ENCODE data around the gene TEDDM1.

DNA sequence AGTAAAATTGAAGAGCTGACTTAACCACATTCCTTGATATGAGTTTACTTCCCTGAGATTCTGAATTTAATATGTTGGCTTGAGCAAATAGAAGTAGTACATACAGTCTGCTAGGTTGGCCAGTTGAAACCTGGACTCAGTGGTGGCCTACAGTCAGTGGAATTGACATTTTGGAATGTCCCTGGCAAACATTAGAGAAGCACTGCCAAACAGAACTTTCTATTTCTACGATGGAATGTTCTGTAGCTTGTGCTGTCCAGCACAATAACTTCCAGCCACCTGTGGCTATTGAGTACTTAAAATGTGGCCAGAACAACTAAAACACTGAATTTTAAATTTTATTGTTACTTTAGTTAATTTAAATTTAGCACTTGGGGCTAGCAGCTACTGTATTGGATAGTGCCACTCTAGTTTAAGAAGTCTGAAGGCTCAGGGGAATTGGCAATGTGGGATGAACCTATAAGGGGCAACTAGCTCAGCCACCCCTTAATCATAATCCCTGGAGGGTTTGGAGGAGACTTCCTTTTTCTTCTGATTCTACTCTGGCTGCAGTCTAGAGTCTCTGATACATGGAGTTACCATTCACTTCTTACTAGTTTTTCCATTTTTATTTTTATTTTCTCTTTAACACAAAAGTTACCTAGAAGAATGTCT, 10.3 kb upstream of the TEDDM1 start:
- TF ChIP-seq, protein P1, sequence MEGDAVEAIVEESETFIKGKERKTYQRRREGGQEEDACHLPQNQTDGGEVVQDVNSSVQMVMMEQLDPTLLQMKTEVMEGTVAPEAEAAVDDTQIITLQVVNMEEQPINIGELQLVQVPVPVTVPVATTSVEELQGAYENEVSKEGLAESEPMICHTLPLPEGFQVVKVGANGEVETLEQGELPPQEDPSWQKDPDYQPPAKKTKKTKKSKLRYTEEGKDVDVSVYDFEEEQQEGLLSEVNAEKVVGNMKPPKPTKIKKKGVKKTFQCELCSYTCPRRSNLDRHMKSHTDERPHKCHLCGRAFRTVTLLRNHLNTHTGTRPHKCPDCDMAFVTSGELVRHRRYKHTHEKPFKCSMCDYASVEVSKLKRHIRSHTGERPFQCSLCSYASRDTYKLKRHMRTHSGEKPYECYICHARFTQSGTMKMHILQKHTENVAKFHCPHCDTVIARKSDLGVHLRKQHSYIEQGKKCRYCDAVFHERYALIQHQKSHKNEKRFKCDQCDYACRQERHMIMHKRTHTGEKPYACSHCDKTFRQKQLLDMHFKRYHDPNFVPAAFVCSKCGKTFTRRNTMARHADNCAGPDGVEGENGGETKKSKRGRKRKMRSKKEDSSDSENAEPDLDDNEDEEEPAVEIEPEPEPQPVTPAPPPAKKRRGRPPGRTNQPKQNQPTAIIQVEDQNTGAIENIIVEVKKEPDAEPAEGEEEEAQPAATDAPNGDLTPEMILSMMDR (IDR thresholded peaks at IDR 0.05), result no peak
- no peak for TF ChIP-seq ZFX (IDR thresholded peaks at IDR 0.05; ENCODE audit: borderline replicate concordance)

All from 22Rv1 (cell line).